Effector memory CD8-positive, alpha-beta T cell (primary cell): ENCODE measurements around the gene CCN6.

ENCODE experiments used
- ATAC-seq: fragments of 150-1000 bp; cut with Tn5 transposase; replicated peaks from 2 replicates; pipeline ENCODE4 v1.10.0; 2021; ENCODE audit warnings: mild to moderate bottlenecking, moderate library complexity
- DNase-seq, 3 experiments: peaks; one replicate each; pipeline ENCODE4 v3.0.0; 2021
- H3K27ac Mint-ChIP-seq, 2 donors: one replicate each; pipeline ENCODE4 v1.8.0; 2022; ENCODE audit warnings: mild to moderate bottlenecking in 2 of 2, mixed read lengths in 2 of 2, moderate library complexity in 2 of 2
- H3K27me3 Mint-ChIP-seq, 2 donors: one replicate each; pipeline ENCODE4 v1.8.0; 2022; ENCODE audit warnings: mixed read lengths in 2 of 2
- H3K36me3 Mint-ChIP-seq: one replicate; pipeline ENCODE4 v1.8.0; 2022; ENCODE audit warnings: mild to moderate bottlenecking, moderate library complexity, mixed read lengths; ENCODE audit not compliant: insufficient read depth
- H3K4me1 Mint-ChIP-seq, 2 donors: one replicate each; pipeline ENCODE4 v1.8.0; 2022; ENCODE audit warnings: low read depth in 2 of 2, mixed read lengths in 2 of 2
- H3K4me3 Mint-ChIP-seq, 2 donors: one replicate each; pipeline ENCODE4 v1.8.0; 2022; ENCODE audit warnings: mild to moderate bottlenecking in 2 of 2, mixed read lengths in 2 of 2, moderate library complexity in 2 of 2
- H3K9me3 Mint-ChIP-seq, 2 donors: one replicate each; pipeline ENCODE4 v1.8.0; 2022; ENCODE audit warnings: mixed read lengths in 2 of 2

CCN6 gene

GRCh38 chr6:112018619-112019416 is 35.1 kb upstream of the CCN6 start:
- Mint-ChIP-seq H3K27ac (no peak overlapping the region), H3K27me3 (no peaks in the 10 kb centered on the region), H3K36me3 (no peaks in the 10 kb centered on the region), H3K4me1 (peaks cover 0 to 2% of the 10 kb centered on the region in 2 donors), H3K9me3 (no peaks in the 10 kb centered on the region), H3K4me3 (no peak overlapping the region)
- ATAC-seq (no peak), DNase-seq (no peak)

- Mint-ChIP-seq H3K9me3 (peaks cover 2 to 5% of the 10 kb centered on the region in 2 donors), H3K27me3 (no peaks in the 10 kb centered on the region), H3K4me3 (no peak overlapping the region), H3K27ac (no peak overlapping the region), H3K36me3 (no peaks in the 10 kb centered on the region), H3K4me1 (peaks cover 0 to 2% of the 10 kb centered on the region in 2 donors)
- ATAC-seq (no peak), DNase-seq (no peak)
Observed at GRCh38 chr6:112019589-112019988, 34.3 kb upstream of the CCN6 start.

GRCh38 chr6:112021691-112022310 is 32.1 kb upstream of the CCN6 start:
- H3K27ac Mint-ChIP-seq: no peak overlapping the region
- H3K4me1 Mint-ChIP-seq: peaks cover 5 to 9% of the 10 kb centered on the region in 2 donors
- no peak overlapping the region for H3K4me3 Mint-ChIP-seq
- DNase-seq (no peak), ATAC-seq (no peak)
- peaks cover 2 to 7% of the 10 kb centered on the region in 2 donors for H3K9me3 Mint-ChIP-seq
- H3K36me3 Mint-ChIP-seq: no peaks in the 10 kb centered on the region
- no peaks in the 10 kb centered on the region for H3K27me3 Mint-ChIP-seq

- ATAC-seq: no peak
- H3K36me3 Mint-ChIP-seq: no peaks in the 10 kb centered on the region
- no peak overlapping the region for H3K27ac Mint-ChIP-seq
Observed at GRCh38 chr6:112022749-112023148, 31.2 kb upstream of the CCN6 start.

GRCh38 chr6:112024464-112024863 is 29.4 kb upstream of the CCN6 start:
- H3K27ac Mint-ChIP-seq: no peak overlapping the region
- H3K9me3 Mint-ChIP-seq: peaks cover 2 to 7% of the 10 kb centered on the region in 2 donors
- H3K4me3 Mint-ChIP-seq: no peak overlapping the region
- peaks cover 30 to 34% of the 10 kb centered on the region in 2 donors for H3K4me1 Mint-ChIP-seq
- no peaks in the 10 kb centered on the region for H3K27me3 Mint-ChIP-seq
- no peak for ATAC-seq
- no peak for DNase-seq
- H3K36me3 Mint-ChIP-seq: no peaks in the 10 kb centered on the region

More at GRCh38 chr6:112022749-112023148, 31.2 kb upstream of the CCN6 start:
- DNase-seq: no peak
- Mint-ChIP-seq H3K9me3 (peaks cover 2 to 7% of the 10 kb centered on the region in 2 donors), H3K4me1 (peaks cover 14 to 17% of the 10 kb centered on the region in 2 donors), H3K4me3 (no peak overlapping the region), H3K27me3 (no peaks in the 10 kb centered on the region)

GRCh38 chr6:112026933-112027332 is 27.0 kb upstream of the CCN6 start:
- Mint-ChIP-seq H3K27ac (peak overlapping the region; percentile 80 to 95), H3K4me1 (peaks cover 42 to 49% of the 10 kb centered on the region in 2 donors), H3K9me3 (peaks cover 2 to 7% of the 10 kb centered on the region in 2 donors), H3K27me3 (no peaks in the 10 kb centered on the region), H3K4me3 (peak overlapping the region; percentile 36 to 77), H3K36me3 (no peaks in the 10 kb centered on the region)
- ATAC-seq (no peak), DNase-seq (no peak)

- DNase-seq (peak; percentile 40 to 49 (median 42)), ATAC-seq (peak; percentile 96)
- peaks cover 42 to 49% of the 10 kb centered on the region in 2 donors for H3K4me1 Mint-ChIP-seq
- H3K9me3 Mint-ChIP-seq: peaks cover 2 to 7% of the 10 kb centered on the region in 2 donors
- no peaks in the 10 kb centered on the region for H3K27me3 Mint-ChIP-seq
- H3K27ac Mint-ChIP-seq: peak overlapping the region; percentile 80 to 95
- H3K4me3 Mint-ChIP-seq: peak overlapping the region; percentile 51 to 77
- no peaks in the 10 kb centered on the region for H3K36me3 Mint-ChIP-seq
Observed at GRCh38 chr6:112027942-112028674, 25.8 kb upstream of the CCN6 start.

- H3K27me3 Mint-ChIP-seq: peaks cover 0 to 9% of the 10 kb centered on the region in 2 donors
- H3K9me3 Mint-ChIP-seq: peaks cover 2 to 6% of the 10 kb centered on the region in 2 donors
- H3K36me3 Mint-ChIP-seq: no peaks in the 10 kb centered on the region
- DNase-seq: peak; percentile 52 to 59 (median 54)
- H3K27ac Mint-ChIP-seq: peak overlapping the region; percentile 80 to 95
- peak overlapping the region; percentile 51 to 77 for H3K4me3 Mint-ChIP-seq
- peaks cover 44 to 53% of the 10 kb centered on the region in 2 donors for H3K4me1 Mint-ChIP-seq
- ATAC-seq: no peak
Observed at GRCh38 chr6:112029045-112029822, 24.7 kb upstream of the CCN6 start.

GRCh38 chr6:112030206-112030960 is 23.5 kb upstream of the CCN6 start:
- Mint-ChIP-seq H3K4me1 (peaks cover 44 to 55% of the 10 kb centered on the region in 2 donors), H3K27ac (peak overlapping the region in 1 of 2 donors; percentile 29), H3K36me3 (no peaks in the 10 kb centered on the region), H3K9me3 (no peaks in the 10 kb centered on the region), H3K4me3 (peak overlapping the region in 1 of 2 donors; percentile 25), H3K27me3 (peaks cover 0 to 10% of the 10 kb centered on the region in 2 donors)
- ATAC-seq: no peak
- DNase-seq: no peak

GRCh38 chr6:112030961-112031660 is 22.8 kb upstream of the CCN6 start:
- H3K27me3 Mint-ChIP-seq: peaks cover 0 to 10% of the 10 kb centered on the region in 2 donors
- no peak overlapping the region for H3K4me3 Mint-ChIP-seq
- peak overlapping the region in 1 of 2 donors; percentile 29 for H3K27ac Mint-ChIP-seq
- no peaks in the 10 kb centered on the region for H3K36me3 Mint-ChIP-seq
- H3K4me1 Mint-ChIP-seq: peaks cover 44 to 58% of the 10 kb centered on the region in 2 donors
- DNase-seq (no peak), ATAC-seq (no peak)
- H3K9me3 Mint-ChIP-seq: no peaks in the 10 kb centered on the region

GRCh38 chr6:112031960-112032359 is 21.9 kb upstream of the CCN6 start:
- Mint-ChIP-seq H3K27ac (no peak overlapping the region), H3K36me3 (no peaks in the 10 kb centered on the region), H3K4me3 (no peak overlapping the region), H3K27me3 (peaks cover 0 to 10% of the 10 kb centered on the region in 2 donors), H3K9me3 (no peaks in the 10 kb centered on the region), H3K4me1 (peaks cover 35 to 51% of the 10 kb centered on the region in 2 donors)
- DNase-seq: no peak
- no peak for ATAC-seq

- Mint-ChIP-seq H3K4me3 (no peak overlapping the region), H3K4me1 (peaks cover 28 to 44% of the 10 kb centered on the region in 2 donors), H3K27ac (no peak overlapping the region), H3K9me3 (no peaks in the 10 kb centered on the region), H3K36me3 (no peaks in the 10 kb centered on the region), H3K27me3 (peaks cover 0 to 10% of the 10 kb centered on the region in 2 donors)
- ATAC-seq: no peak
- DNase-seq: no peak
Observed at GRCh38 chr6:112032728-112033127, 21.2 kb upstream of the CCN6 start.
